ENCODE results near the gene REPS1. TPM values are rescaled to one million over a fixed set of nuclear protein-coding genes. Genes with fewer than 3 reads are reported as not detected.
"Not testable (repeated sequence)": the region's sequence is repeated elsewhere in the genome, so short reads cannot be mapped to it uniquely, and the experiment has no call there.

The REPS1 gene
- polyA plus RNA-seq, 1 of the 3 experiments (the other 2 are of a cell fraction), result 26.2 TPM

DNA sequence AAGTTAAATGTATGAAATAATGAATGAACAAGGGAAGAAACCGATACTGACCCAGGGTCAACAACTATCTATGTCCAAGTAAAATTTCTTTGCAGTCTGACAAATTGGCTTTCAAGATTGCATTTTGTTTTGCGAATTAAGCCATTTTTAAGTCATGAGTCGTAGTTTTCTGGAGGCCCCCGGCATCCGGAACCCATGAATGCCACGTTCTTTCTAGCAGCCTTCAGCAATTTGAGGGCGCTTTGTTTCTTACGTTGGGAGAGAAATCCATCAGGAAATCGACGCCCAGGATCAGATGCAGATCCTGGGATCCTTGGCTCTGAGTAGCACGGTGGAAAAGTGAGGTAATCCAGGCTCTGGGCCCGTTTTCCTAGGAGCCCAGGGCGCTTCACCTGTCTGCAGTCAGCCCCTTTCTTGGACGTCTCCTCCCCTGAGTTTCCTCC, 40.2 kb upstream of the REPS1 start (continued):
- TF ChIP-seq TCF12 (IDR thresholded peaks at IDR 0.05) (no peak), SMC3 (IDR thresholded peaks at IDR 0.05; ENCODE audit: low read depth, low read length) (no peak), GATA2 (CRISPR knock-in tag; IDR thresholded peaks at IDR 0.05) (no peak), USF2 (IDR thresholded peaks at IDR 0.05; ENCODE audit: borderline replicate concordance, low read depth, low read length) (no peak)

DNA sequence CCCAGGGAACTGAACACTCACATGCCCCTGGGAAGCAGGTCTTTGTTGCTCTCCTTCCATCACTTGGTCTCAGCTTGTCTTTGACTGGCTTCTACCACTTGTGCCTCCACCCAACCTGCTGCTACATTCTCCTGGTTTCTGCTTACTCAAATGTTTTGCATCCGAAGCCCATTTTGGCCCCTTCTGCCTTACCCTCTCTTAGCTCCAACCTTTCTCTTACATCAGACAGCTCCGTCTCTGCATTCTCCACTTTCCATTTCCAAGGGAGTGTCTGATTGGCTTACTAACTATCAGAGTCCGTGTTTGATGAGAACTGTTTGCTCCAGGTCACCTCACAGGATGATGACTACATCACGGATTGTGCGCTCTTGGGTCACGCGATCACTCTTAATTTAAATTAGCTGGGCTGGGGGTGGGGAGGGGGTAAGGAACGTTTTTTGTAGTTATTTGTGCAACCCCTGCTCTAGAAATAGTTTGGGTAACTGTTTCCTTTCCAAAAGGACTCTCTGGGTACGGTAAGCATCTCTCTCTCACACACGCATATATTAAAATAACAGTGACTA, 39.6 kb upstream of the REPS1 start:
- H3K27ac ChIP-seq (ENCODE audit: low read depth in 2 of 2, low read length in 1 of 2), result peak overlapping the region in 1 of 2 experiments; percentile 56; a peak in 1 of 4 replicates
- peak overlapping the region; percentile 86 for H3K4me2 ChIP-seq
- POLR2A ChIA-PET, result no interaction called here
- DNase-seq, result no peak
- H3K9ac ChIP-seq, result peak overlapping the region; percentile 83; the same call in 1 of the 2 replicates
- peaks cover 7 to 12% of the 10 kb centered on the region in 2 experiments; a peak in 3 of 4 replicates for H3K4me1 ChIP-seq (ENCODE audit: control insufficient read depth in 1 of 2, insufficient read depth in 2 of 2, low read depth in 1 of 2, low read length in 1 of 2)
- no peaks in the 10 kb centered on the region for H3K9me3 ChIP-seq
- peak overlapping the region; percentile 88 to 94 for H3K4me3 ChIP-seq (ENCODE audit: low read depth in 2 of 2, low read length in 1 of 2)
- H4K20me1 ChIP-seq (ENCODE audit: insufficient read depth), result no peaks in the 10 kb centered on the region
- TF ChIP-seq ZBTB33 (IDR thresholded peaks at IDR 0.05; ENCODE audit: borderline replicate concordance, low read depth) (no peak), TEAD4 (IDR thresholded peaks at IDR 0.05; ENCODE audit: borderline replicate concordance, insufficient read depth) (no peak), USF1 (IDR thresholded peaks at IDR 0.05; ENCODE audit: borderline replicate concordance, low read depth) (no peak), EP300 (IDR thresholded peaks at IDR 0.05; ENCODE audit: borderline replicate concordance in 1 of 2, low read depth in 1 of 2, low read length in 1 of 2) (no peak), MXI1 (IDR thresholded peaks at IDR 0.05; ENCODE audit: low read depth, low read length) (no peak)
- peaks cover 24% of the 10 kb centered on the region for H3K79me2 ChIP-seq (ENCODE audit: insufficient read depth)
- peak overlapping the region; percentile 93 for H2AFZ ChIP-seq (ENCODE audit: low read depth)
- H3F3A ChIP-seq (replicated peaks; ENCODE audit: insufficient read depth), result no peaks in the 10 kb centered on the region
- H3K36me3 ChIP-seq (replicated peaks in 1 of 2; ENCODE audit: control insufficient read depth in 1 of 2, insufficient read depth in 2 of 2, low read length in 1 of 2), result no peaks in the 10 kb centered on the region
- H3K27me3 ChIP-seq (ENCODE audit: insufficient read depth), result no peaks in the 10 kb centered on the region
- 72% methylated on average over 10 of the region's 10 CpGs for WGBS (ENCODE audit: low lambda C conversion rate)
- CTCF ChIA-PET, result no interaction called here
- no peaks in the 10 kb centered on the region for H3K9me2 ChIP-seq

- WGBS (ENCODE audit: low lambda C conversion rate), result 90% methylated on average over 3 of the region's 3 CpGs
- POLR2A ChIA-PET; H3K9me2 ChIP-seq; H3K27ac ChIP-seq (ENCODE audit: low read depth in 2 of 2, low read length in 1 of 2); CTCF ChIA-PET; H3K9ac ChIP-seq; H3K4me3 ChIP-seq (ENCODE audit: low read depth in 2 of 2, low read length in 1 of 2); H3K36me3 ChIP-seq (replicated peaks in 1 of 2; ENCODE audit: control insufficient read depth in 1 of 2, insufficient read depth in 2 of 2, low read length in 1 of 2); H3K9me3 ChIP-seq; H2AFZ ChIP-seq (ENCODE audit: low read depth); H3K27me3 ChIP-seq (ENCODE audit: insufficient read depth); H4K20me1 ChIP-seq (ENCODE audit: insufficient read depth); H3K79me2 ChIP-seq (ENCODE audit: insufficient read depth); H3K4me2 ChIP-seq; DNase-seq; H3F3A ChIP-seq (replicated peaks; ENCODE audit: insufficient read depth): not testable (repeated sequence)
- H3K4me1 ChIP-seq (ENCODE audit: control insufficient read depth in 1 of 2, insufficient read depth in 2 of 2, low read depth in 1 of 2, low read length in 1 of 2), result peaks cover 7 to 12% of the 10 kb centered on the region in 2 experiments; a peak in 3 of 4 replicates
Observed at GRCh38 chr6:139025416-139025815, 37.4 kb upstream of the REPS1 start.
